IMR-90 (cell line): ENCODE measurements around the gene BRD3. TPM values are rescaled to one million over a fixed set of nuclear protein-coding genes. Genes with fewer than 3 reads are reported as not detected.

Experiments used
- ATAC-seq: fragments of 200-7000 bp; cut with Tn5 transposase; 2 replicates; pipeline ENCODE4 v1.9.1; 2020; ENCODE audit warnings: low read depth, mild to moderate bottlenecking, moderate library complexity
- BruUV-seq: library from RNA; stranded (reverse); fragments of 400-500 nt; replicated peaks from 2 replicates; lab custom pipeline; 2021; lab: Mats Ljungman, UMichigan
- CTCF ChIA-PET: fragments of 300-600 bp; formaldehyde crosslinking; extraction: SDS; loops from one replicate; lab custom pipeline; 2021; ENCODE audit warnings: antibody characterized with exemption; lab: Yijun Ruan, JAX
- POLR2A ChIA-PET: fragments of 300-600 bp; sonication (Branson Sonifier 250); formaldehyde crosslinking; loops from one replicate; lab custom pipeline; 2022; ENCODE audit warnings: antibody characterized with exemption; ENCODE audit not compliant: unreplicated experiment; lab: Charles Lee
- DNase-seq: peaks from one replicate; pipeline ENCODE4 v3.0.0; 2013
- H2AFZ ChIP-seq: replicated peaks from 2 replicates; pipeline ENCODE3; 2013; ENCODE audit warnings: low read length, mild to moderate bottlenecking; ENCODE audit not compliant: poor library complexity
- H2AK5ac ChIP-seq: 2 replicates; pipeline ENCODE4 v1.6.1; 2013; ENCODE audit warnings: low read depth, low read length, inconsistent platforms
- H2AK9ac ChIP-seq: replicated peaks from 2 replicates; pipeline ENCODE3; 2013; ENCODE audit warnings: mild to moderate bottlenecking, low read depth, low read length, moderate library complexity; ENCODE audit not compliant: poor library complexity
- H2BK120ac ChIP-seq: 2 replicates; pipeline ENCODE4 v1.6.1; 2013; ENCODE audit warnings: low read depth, low read length, inconsistent platforms
- H2BK15ac ChIP-seq: 3 replicates; pipeline ENCODE4 v1.6.1; 2013; ENCODE audit warnings: low read depth, low read length, inconsistent platforms
- H2BK20ac ChIP-seq: 2 replicates; pipeline ENCODE4 v1.6.1; 2013; ENCODE audit warnings: low read depth, mild to moderate bottlenecking, inconsistent platforms, low read length, moderate library complexity
- H2BK5ac ChIP-seq: 2 replicates; pipeline ENCODE4 v1.6.1; 2013; ENCODE audit warnings: mild to moderate bottlenecking, low read depth, low read length, inconsistent platforms; ENCODE audit not compliant: poor library complexity, severe bottlenecking
- H3K14ac ChIP-seq: replicated peaks from 2 replicates; pipeline ENCODE4 v1.6.1; 2013; ENCODE audit warnings: low read depth, low read length, inconsistent platforms
- H3K18ac ChIP-seq: 2 replicates; pipeline ENCODE4 v1.6.1; 2013; ENCODE audit warnings: low read depth, low read length, control low read depth
- H3K23ac ChIP-seq: 2 replicates; pipeline ENCODE4 v1.6.1; 2013; ENCODE audit warnings: low read depth, low read length, inconsistent platforms
- H3K27ac ChIP-seq: 2 replicates; pipeline ENCODE4 v1.5.1; 2013; ENCODE audit warnings: mild to moderate bottlenecking, control low read depth, low read length; ENCODE audit not compliant: insufficient read depth
- H3K27me3 ChIP-seq: 2 replicates; pipeline ENCODE4 v1.6.1; 2013; ENCODE audit warnings: low read length; ENCODE audit not compliant: control insufficient read depth, insufficient read depth
- H3K36me3 ChIP-seq: 2 replicates; pipeline ENCODE4 v1.6.1; 2013; ENCODE audit warnings: low read length, mixed read lengths; ENCODE audit not compliant: control insufficient read depth, insufficient read depth
- H3K4ac ChIP-seq: 2 replicates; pipeline ENCODE4 v1.6.1; 2013; ENCODE audit warnings: low read depth, low read length, inconsistent platforms
- H3K4me1 ChIP-seq: 2 replicates; pipeline ENCODE4 v1.6.1; 2013; ENCODE audit warnings: low read length, mixed read lengths; ENCODE audit not compliant: control insufficient read depth, insufficient read depth
- H3K4me2 ChIP-seq: 2 replicates; pipeline ENCODE4 v1.6.1; 2013; ENCODE audit warnings: low read depth, mild to moderate bottlenecking, control low read depth, low read length, moderate library complexity
- H3K4me3 ChIP-seq: 2 replicates; pipeline ENCODE4 v1.5.1; 2013; ENCODE audit warnings: low read depth, mild to moderate bottlenecking, control low read depth, low read length, moderate library complexity; ENCODE audit not compliant: insufficient read depth
- H3K56ac ChIP-seq: 2 replicates; pipeline ENCODE4 v1.6.1; 2013; ENCODE audit warnings: low read length, inconsistent platforms; ENCODE audit not compliant: insufficient read depth; ENCODE audit errors: extremely low read depth
- H3K79me1 ChIP-seq, 2 experiments: 2 replicates each; pipeline ENCODE4 v1.6.1; 2013; ENCODE audit warnings: low read length in 2 of 2, inconsistent platforms in 1 of 2, low read depth in 1 of 2
- H3K9ac ChIP-seq: 2 replicates; pipeline ENCODE4 v1.6.1; 2013; ENCODE audit warnings: low read depth, low read length, control low read depth
- H3K9me1 ChIP-seq: 2 replicates; pipeline ENCODE4 v1.6.1; 2013; ENCODE audit warnings: low read length, inconsistent platforms; ENCODE audit not compliant: insufficient read depth
- H3K9me3 ChIP-seq: 2 replicates; pipeline ENCODE4 v1.6.1; 2013; ENCODE audit warnings: low read length; ENCODE audit not compliant: control insufficient read depth, insufficient read depth
- H4K20me1 ChIP-seq: 2 replicates; pipeline ENCODE4 v1.6.1; 2013; ENCODE audit warnings: low read length, inconsistent platforms; ENCODE audit not compliant: insufficient read depth
- H4K5ac ChIP-seq: 2 replicates; pipeline ENCODE4 v1.6.1; 2013; ENCODE audit warnings: mild to moderate bottlenecking, low read depth, low read length, control low read depth
- H4K8ac ChIP-seq, 2 experiments: 2 replicates each; pipeline ENCODE4 v1.6.1; 2013; ENCODE audit warnings: low read depth in 2 of 2, low read length in 2 of 2, control low read depth in 1 of 2, inconsistent platforms in 1 of 2
- H4K91ac ChIP-seq: 2 replicates; pipeline ENCODE4 v1.6.1; 2013; ENCODE audit warnings: low read depth, low read length, inconsistent platforms; ENCODE audit not compliant: insufficient read depth
- BHLHE40 ChIP-seq: fragments of 150-350 bp; IDR thresholded peaks from 2 replicates; pipeline ENCODE4 v1.6.1; 2016; ENCODE audit warnings: mild to moderate bottlenecking, low read depth, low read length
- CEBPB ChIP-seq: IDR thresholded peaks from 2 replicates; pipeline ENCODE4 v1.6.1; 2012; ENCODE audit warnings: low read depth, low read length, improper control_type of control experiment
- CHD1 ChIP-seq: IDR thresholded peaks from 2 replicates; pipeline ENCODE4 v1.6.1; 2012; ENCODE audit warnings: low read depth, low read length, improper control_type of control experiment
- CTCF ChIP-seq: conservative IDR thresholded peaks from 2 replicates; pipeline ENCODE4 v1.5.1; 2012; ENCODE audit warnings: mild to moderate bottlenecking, low read depth, low read length, improper control_type of control experiment
- ELK1 ChIP-seq: fragments of 150-350 bp; IDR thresholded peaks from 2 replicates; pipeline ENCODE4 v1.6.1; 2016; ENCODE audit warnings: low read depth, mild to moderate bottlenecking, low read length, moderate library complexity, borderline replicate concordance
- FOS ChIP-seq: fragments of 150-350 bp; IDR thresholded peaks from 2 replicates; pipeline ENCODE4 v1.6.1; 2016; ENCODE audit warnings: low read depth, low read length
- MAFK ChIP-seq: IDR thresholded peaks from 2 replicates; pipeline ENCODE4 v1.6.1; 2012; ENCODE audit warnings: low read depth, low read length, improper control_type of control experiment
- MAZ ChIP-seq: IDR thresholded peaks from 2 replicates; pipeline ENCODE4 v1.6.1; 2012; ENCODE audit warnings: low read depth, mild to moderate bottlenecking, low read length, improper control_type of control experiment, moderate library complexity, borderline replicate concordance
- MXI1 ChIP-seq: IDR thresholded peaks from 2 replicates; pipeline ENCODE4 v1.6.1; 2012; ENCODE audit warnings: low read depth, mild to moderate bottlenecking, low read length, moderate library complexity, borderline replicate concordance
- NFE2L2 ChIP-seq: fragments of 150-350 bp; IDR thresholded peaks from 2 replicates; pipeline ENCODE4 v1.6.1; 2016; ENCODE audit warnings: low read depth, mild to moderate bottlenecking, low read length
- POLR2A ChIP-seq: IDR thresholded peaks from 2 replicates; pipeline ENCODE4 v1.6.1; 2012; ENCODE audit warnings: mild to moderate bottlenecking, low read depth, low read length
- RAD21 ChIP-seq: IDR thresholded peaks from 2 replicates; pipeline ENCODE4 v1.6.1; 2012; ENCODE audit warnings: low read length, improper control_type of control experiment
- RCOR1 ChIP-seq: IDR thresholded peaks from 2 replicates; pipeline ENCODE4 v1.6.1; 2012; ENCODE audit warnings: mild to moderate bottlenecking, low read length, improper control_type of control experiment; ENCODE audit not compliant: insufficient replicate concordance
- RFX5 ChIP-seq: IDR thresholded peaks from 2 replicates; pipeline ENCODE4 v1.8.0; 2012; ENCODE audit warnings: low read depth, mild to moderate bottlenecking, low read length, moderate library complexity
- SMC3 ChIP-seq: fragments of 150-350 bp; IDR thresholded peaks from 2 replicates; pipeline ENCODE4 v1.6.1; 2016; ENCODE audit warnings: low read depth, mild to moderate bottlenecking, antibody characterized with exemption, low read length, moderate library complexity
- USF2 ChIP-seq: fragments of 150-350 bp; IDR thresholded peaks from 2 replicates; pipeline ENCODE4 v1.6.1; 2017; ENCODE audit warnings: mild to moderate bottlenecking, antibody characterized with exemption, low read length, low read depth
- WGBS, 2 experiments: methylation state at CpG; one replicate each; pipeline versions ENCODE4 v1.1.5 to v1.1.7; 2013; ENCODE audit warnings: missing lambda C conversion rate in 2 of 2; ENCODE audit not compliant: insufficient read length in 1 of 2; ENCODE audit errors: extremely low coverage in 2 of 2; 5-methylcytosine and 5-hydroxymethylcytosine counted together
- dilution Hi-C: fragments of 300-500 bp; cut with HindIII; formaldehyde crosslinking; loops from one replicate; pipeline ENCODE4 v1.14.3; 2018; ENCODE audit warnings: low sequenced_read_pairs; ENCODE audit not compliant: unreplicated experiment
- in situ Hi-C: fragments of 300-500 bp; cut with MboI; formaldehyde crosslinking; loops from 3 replicates; pipeline ENCODE4 v1.14.3; 2019; ENCODE audit warnings: low sequenced_read_pairs, inconsistent platforms, mixed read lengths
- intact Hi-C: fragments of 100-400 bp; cut with micrococcal nuclease; formaldehyde crosslinking; loops from 2 replicates; pipeline ENCODE4 v1.10.0; 2022
- polyA plus RNA-seq, 3 experiments: library from polyadenylated mRNA; depleted of rRNA; stranded (reverse); fragments of >200 nt; gene quantifications; 2 replicates each; pipeline ENCODE4 v1.2.3, GENCODE V29; 2012; ENCODE audit warnings: low replicate concordance in 1 of 3
- total RNA-seq: library from RNA; depleted of rRNA; stranded (reverse); fragments of >200 nt; gene quantifications from 2 replicates; pipeline ENCODE4 v1.2.3, GENCODE V29; 2012

BRD3 gene
- total and polyA plus RNA-seq, 2 of the 4 experiments (the other 2 are of a cell fraction) = 2.2 to 7.1 TPM

- H3K9ac ChIP-seq = no peak overlapping the region
- no peak overlapping the region for H2AK5ac ChIP-seq
- H2AK9ac ChIP-seq = peak overlapping the region; percentile 83
- no peak overlapping the region for H3K4me3 ChIP-seq
- no peaks in the 10 kb centered on the region for H3K27me3 ChIP-seq
- BruUV-seq = no TSS peak
- ATAC-seq (no peak), DNase-seq (no peak)
- H3K4me1 ChIP-seq = peaks cover 18% of the 10 kb centered on the region
- no peak overlapping the region for H3K56ac ChIP-seq
- peaks cover 41 to 87% of the 10 kb centered on the region in 2 experiments for H3K79me1 ChIP-seq
- intact Hi-C loops (no loop called here), in situ Hi-C loops (no loop called here), dilution Hi-C loops (no loop called here)
- no peak overlapping the region for H2BK5ac ChIP-seq
- POLR2A ChIA-PET = no interaction called here
- no peak overlapping the region for H2BK20ac ChIP-seq
- H4K8ac ChIP-seq = no peak overlapping the region
- H3K9me3 ChIP-seq = no peaks in the 10 kb centered on the region
- H3K9me1 ChIP-seq = peaks cover 7% of the 10 kb centered on the region; the same call in 1 of the 2 replicates
- H3K18ac ChIP-seq = no peak overlapping the region
- no peak overlapping the region for H4K91ac ChIP-seq
- no peak overlapping the region for H2AFZ ChIP-seq
- H3K4ac ChIP-seq = no peak overlapping the region
- 87% methylated on average over 6 of the region's 13 CpGs; no CpG with 5 or more reads in 1 of the 2 experiments for WGBS, 2 experiments
- H4K5ac ChIP-seq = no peak overlapping the region
- CTCF ChIA-PET = no interaction called here
- H4K20me1 ChIP-seq = peaks cover 86% of the 10 kb centered on the region
- H3K36me3 ChIP-seq = peaks cover 11% of the 10 kb centered on the region
- no peak overlapping the region for H3K4me2 ChIP-seq
- no peak overlapping the region for H2BK120ac ChIP-seq
- TF ChIP-seq RFX5 (no peak), POLR2A (no peak), MAZ (no peak), RAD21 (no peak), CTCF (no peak), CEBPB (no peak), FOS (no peak), MXI1 (no peak), NFE2L2 (no peak), USF2 (no peak), BHLHE40 (no peak), MAFK (no peak), SMC3 (no peak), ELK1 (no peak), CHD1 (no peak), RCOR1 (no peak)
- no peak overlapping the region for H3K14ac ChIP-seq
- no peak overlapping the region for H2BK15ac ChIP-seq
- H3K23ac ChIP-seq = no peak overlapping the region
- no peak overlapping the region for H3K27ac ChIP-seq
These were observed 10.5 kb downstream of the BRD3 start for GRCh38 chr9:134057307-134057657.
